Bronchial epithelial cell (primary cell): ENCODE results near the gene RNF166. TPM values are rescaled to one million over a fixed set of nuclear protein-coding genes. Genes with fewer than 3 reads are reported as not detected.

Experiments
- DNase-seq: peaks from one replicate; pipeline ENCODE4 v3.0.0-alpha.2; 2010; ENCODE audit warnings: low read depth
- FAIRE-seq: peaks from 2 replicates; lab custom pipeline; 2011; peaks lifted over from hg19 to GRCh38; lab: Jason Lieb, UNC
- H3K27me3 ChIP-seq: 2 replicates; pipeline ENCODE4 v1.5.1; 2011; ENCODE audit warnings: low read length; ENCODE audit not compliant: control insufficient read depth, insufficient read depth
- H3K36me3 ChIP-seq: 2 replicates; pipeline ENCODE4 v1.5.1; 2011; ENCODE audit warnings: low read length; ENCODE audit not compliant: control insufficient read depth, insufficient read depth
- H3K4me3 ChIP-seq: 2 replicates; pipeline ENCODE4 v1.5.1; 2011; ENCODE audit warnings: mild to moderate bottlenecking, low read depth, low read length, control low read depth
- total RNA-seq: library from RNA; depleted of rRNA; stranded (reverse); fragments of >200 nt; gene quantifications from 2 replicates; pipeline ENCODE4 v1.2.1, GENCODE V29; 2014
- TF ChIP-seq, protein P1 (sequence below): IDR thresholded peaks from 2 replicates; pipeline ENCODE4 v1.5.1; 2011; ENCODE audit warnings: mild to moderate bottlenecking, moderate library complexity, low read length, control low read depth, inconsistent platforms; ENCODE audit not compliant: insufficient read depth, severe bottlenecking

The RNF166 gene
- total RNA-seq, 1 donor from 2014 or later, result 9.7 TPM

DNA sequence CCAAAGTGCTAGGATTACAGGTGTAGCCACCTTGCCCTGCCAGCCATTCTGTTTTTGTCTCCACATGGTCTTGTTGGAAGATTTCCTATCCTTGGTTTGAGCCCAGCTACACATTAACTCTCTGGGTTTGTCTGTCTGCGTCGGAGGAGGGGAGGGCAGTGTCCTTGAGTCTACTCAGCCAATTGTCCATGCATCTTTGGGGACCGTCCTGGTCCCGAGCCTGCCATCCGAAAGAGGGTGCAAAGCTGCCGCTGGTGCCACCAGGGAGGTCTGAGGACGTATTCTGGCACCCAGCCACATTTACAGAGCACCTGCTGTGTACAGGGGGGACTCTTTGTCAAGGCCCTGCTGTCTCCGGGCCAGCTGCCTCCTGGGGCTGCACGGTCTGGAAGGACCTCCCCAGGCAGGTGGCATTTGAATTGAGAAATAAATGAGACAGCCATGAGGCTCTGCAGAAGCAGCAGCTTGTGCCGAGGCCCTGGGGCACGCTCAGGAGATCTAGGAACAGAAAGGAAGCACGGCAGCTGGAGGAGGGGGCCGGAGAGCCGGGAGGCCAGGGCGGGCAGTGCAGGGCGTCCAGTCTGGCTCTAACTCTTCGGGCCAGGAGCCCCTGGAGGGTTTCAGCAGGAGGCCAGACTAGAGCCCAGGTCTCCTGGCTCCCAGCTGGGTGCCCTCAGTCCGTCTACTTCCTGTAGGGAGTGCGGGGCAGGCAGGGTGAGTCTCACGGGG is 56.8 kb downstream of the RNF166 start:
- Histone ChIP-seq H3K27me3 (no peaks in the 10 kb centered on the region), H3K4me3 (no peak overlapping the region), H3K36me3 (peaks cover 2% of the 10 kb centered on the region)
- FAIRE-seq (no peak), DNase-seq (no peak)
- TF ChIP-seq, protein P1, sequence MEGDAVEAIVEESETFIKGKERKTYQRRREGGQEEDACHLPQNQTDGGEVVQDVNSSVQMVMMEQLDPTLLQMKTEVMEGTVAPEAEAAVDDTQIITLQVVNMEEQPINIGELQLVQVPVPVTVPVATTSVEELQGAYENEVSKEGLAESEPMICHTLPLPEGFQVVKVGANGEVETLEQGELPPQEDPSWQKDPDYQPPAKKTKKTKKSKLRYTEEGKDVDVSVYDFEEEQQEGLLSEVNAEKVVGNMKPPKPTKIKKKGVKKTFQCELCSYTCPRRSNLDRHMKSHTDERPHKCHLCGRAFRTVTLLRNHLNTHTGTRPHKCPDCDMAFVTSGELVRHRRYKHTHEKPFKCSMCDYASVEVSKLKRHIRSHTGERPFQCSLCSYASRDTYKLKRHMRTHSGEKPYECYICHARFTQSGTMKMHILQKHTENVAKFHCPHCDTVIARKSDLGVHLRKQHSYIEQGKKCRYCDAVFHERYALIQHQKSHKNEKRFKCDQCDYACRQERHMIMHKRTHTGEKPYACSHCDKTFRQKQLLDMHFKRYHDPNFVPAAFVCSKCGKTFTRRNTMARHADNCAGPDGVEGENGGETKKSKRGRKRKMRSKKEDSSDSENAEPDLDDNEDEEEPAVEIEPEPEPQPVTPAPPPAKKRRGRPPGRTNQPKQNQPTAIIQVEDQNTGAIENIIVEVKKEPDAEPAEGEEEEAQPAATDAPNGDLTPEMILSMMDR, result no peak

DNA sequence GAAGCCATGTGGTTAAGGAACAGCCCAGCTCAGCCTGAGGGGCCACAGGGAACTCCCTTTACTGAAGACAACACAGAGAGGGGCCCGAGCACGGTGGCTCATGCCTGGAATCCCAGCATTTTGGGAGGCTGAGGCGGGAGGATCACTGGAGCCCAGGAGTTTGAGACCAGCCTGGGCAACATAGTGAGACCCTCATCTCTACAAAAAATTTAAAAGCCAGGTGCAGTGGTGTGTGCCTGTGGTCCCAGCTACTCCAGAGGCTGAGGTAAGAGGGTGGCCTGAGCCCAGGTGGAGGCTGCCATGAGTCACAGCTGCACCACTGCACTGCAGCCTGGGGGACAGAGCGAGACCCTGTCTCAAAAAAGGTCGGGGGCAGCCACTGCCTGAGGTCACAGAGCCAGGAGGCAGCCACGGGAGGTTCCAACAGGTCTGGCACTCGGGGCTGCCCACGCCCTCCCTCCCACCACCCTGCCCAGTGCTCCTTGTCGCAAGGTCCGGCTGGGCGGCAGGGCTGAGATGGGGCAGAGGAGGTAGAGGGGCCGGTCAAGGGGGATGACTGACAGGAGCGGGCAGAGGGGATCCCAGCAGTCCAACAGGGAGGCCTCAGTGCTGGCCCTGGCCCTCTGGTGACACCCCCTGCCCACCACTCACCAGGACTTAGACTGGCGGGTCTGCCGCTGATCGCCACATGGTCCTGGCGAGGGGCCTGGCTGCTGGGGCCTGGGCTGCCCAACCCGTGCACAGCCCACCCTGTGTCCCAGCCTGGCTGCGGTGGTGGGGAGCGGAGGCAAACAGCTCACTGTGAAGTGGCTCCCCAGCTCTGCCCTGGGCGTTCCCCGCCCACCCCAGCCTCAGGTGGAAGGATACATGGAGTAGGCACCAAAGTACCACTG is 58.8 kb downstream of the RNF166 start:
- Histone ChIP-seq H3K4me3 (no peak overlapping the region), H3K27me3 (no peaks in the 10 kb centered on the region), H3K36me3 (no peaks in the 10 kb centered on the region)
- FAIRE-seq (no peak), DNase-seq (no peak)
- TF ChIP-seq, protein P1, result no peak

Other genes with a start within 250 kb of the RNF166 start
- 10.5 and 11.1 TPM in 2 replicates for gene ZC3H18, start 136.0 kb downstream of the RNF166 start, total RNA-seq
- gene IL17C, start 67.8 kb downstream of the RNF166 start, total RNA-seq, result under 0.01 TPM in 1 of 2 replicates, not detected in the other
- gene CYBA, start 55.4 kb downstream of the RNF166 start, total RNA-seq, result 134 and 181 TPM in 2 replicates
- 34.6 and 56.6 TPM in 2 replicates for gene MVD, start 43.3 kb downstream of the RNF166 start, total RNA-seq
- 0.26 TPM in 1 of 2 replicates, not detected in the other for gene SNAI3, start 19.9 kb downstream of the RNF166 start, total RNA-seq
- gene CTU2, start 95 bp upstream of the RNF166 start, total RNA-seq, result 11.3 and 31.1 TPM in 2 replicates
- 98.2 and 224 TPM in 2 replicates for gene PIEZO1, start 78.8 kb upstream of the RNF166 start, total RNA-seq
- 0.26 TPM in 2 replicates for gene CDT1, start 97.4 kb upstream of the RNF166 start, total RNA-seq
- 153 and 154 TPM in 2 replicates for gene APRT, start 105.5 kb upstream of the RNF166 start, total RNA-seq
- 15.5 and 16.3 TPM in 2 replicates for gene GALNS, start 150.5 kb upstream of the RNF166 start, total RNA-seq
- 47.5 and 65.0 TPM in 2 replicates for gene TRAPPC2L, start 150.7 kb upstream of the RNF166 start, total RNA-seq
- gene PABPN1L, start 160.3 kb upstream of the RNF166 start, total RNA-seq, result not detected in 2 replicates